GM21447 (cell line): ENCODE results near the gene ACKR2.

ENCODE experiments used
- ATAC-seq: cut with Tn5 transposase; IDR thresholded peaks from one replicate; pipeline ENCODE4 v1.9.1; 2021; ENCODE audit not compliant: unreplicated experiment

Gene ACKR2, protein sequence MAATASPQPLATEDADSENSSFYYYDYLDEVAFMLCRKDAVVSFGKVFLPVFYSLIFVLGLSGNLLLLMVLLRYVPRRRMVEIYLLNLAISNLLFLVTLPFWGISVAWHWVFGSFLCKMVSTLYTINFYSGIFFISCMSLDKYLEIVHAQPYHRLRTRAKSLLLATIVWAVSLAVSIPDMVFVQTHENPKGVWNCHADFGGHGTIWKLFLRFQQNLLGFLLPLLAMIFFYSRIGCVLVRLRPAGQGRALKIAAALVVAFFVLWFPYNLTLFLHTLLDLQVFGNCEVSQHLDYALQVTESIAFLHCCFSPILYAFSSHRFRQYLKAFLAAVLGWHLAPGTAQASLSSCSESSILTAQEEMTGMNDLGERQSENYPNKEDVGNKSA

DNA sequence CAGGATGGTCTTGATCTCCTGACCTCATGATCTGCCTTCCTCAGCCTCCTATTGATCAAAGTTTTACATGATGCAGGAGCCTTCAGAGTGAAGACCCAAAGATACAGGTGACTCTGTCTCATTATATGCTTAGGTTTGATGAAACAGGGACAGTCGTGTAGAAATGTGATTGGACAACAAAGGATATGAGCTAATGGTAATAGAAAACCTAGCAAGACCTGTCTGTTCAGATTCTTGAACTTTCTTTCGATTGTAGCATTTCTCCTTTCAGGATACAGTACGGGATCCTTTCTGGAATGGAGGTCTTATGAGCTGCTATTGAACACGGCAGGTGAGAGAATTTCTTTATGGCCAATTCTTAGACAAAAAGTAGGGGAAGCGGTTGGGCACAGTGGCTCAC is at the start of gene ACKR2:
Gene ACKR2, plus strand, starts transcription at position 244 of the 400 bp plus-strand sequence. CDS start 55,058 bp downstream, outside the sequence.
- no peak for ATAC-seq

DNA sequence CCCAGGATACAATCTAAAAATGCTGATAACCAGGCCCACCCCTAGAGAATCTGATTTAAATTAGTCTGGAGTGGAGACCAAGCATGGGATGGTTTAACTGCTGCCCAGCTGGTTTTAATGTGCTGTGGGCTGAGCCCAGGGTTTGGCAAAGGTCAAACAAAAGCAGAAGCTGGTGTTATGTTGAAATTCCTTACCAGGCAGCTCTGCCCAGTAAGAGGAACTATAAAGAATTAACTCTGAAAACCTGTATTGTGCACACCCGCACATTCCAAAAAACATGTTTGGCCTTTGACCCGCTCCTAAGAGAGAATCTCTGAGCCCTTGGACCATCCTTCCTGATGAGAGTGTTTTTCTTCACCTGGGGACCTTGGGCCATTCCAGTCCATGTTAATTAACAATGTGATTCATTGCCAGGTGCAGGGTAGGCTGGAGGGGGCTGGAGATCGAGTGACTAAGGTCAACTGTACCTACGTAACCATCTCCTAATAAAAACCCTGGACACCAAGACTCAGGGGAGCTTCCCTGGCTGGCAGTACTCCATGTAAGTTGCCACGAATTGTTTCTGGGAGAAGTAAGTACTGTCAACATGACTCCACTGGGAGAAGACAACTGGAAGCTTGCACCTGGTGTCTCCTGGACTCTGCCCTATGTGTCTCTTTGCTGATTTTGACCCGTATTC is 47.1 kb upstream of the ACKR2 start:
- ATAC-seq: no peak

DNA sequence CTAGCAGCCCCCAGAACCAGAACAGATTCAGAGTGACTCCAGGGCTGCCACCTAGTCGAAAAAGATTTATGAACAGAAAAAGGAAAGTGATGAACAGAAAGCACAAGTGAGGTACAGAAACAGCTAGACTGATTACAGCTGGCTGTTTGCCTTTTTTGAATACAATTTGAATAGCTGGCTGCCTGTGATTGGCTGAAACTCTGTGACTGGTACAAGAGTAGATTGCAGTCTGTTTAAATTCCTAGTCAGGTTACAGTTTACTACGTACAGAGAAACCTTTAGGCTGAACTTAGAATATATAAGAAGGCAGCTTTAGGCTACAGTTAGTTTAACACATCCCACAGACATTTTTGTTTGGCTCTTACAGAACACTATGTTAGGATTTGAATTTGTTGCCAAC is 46.2 kb upstream of the ACKR2 start:
- no peak for ATAC-seq

DNA sequence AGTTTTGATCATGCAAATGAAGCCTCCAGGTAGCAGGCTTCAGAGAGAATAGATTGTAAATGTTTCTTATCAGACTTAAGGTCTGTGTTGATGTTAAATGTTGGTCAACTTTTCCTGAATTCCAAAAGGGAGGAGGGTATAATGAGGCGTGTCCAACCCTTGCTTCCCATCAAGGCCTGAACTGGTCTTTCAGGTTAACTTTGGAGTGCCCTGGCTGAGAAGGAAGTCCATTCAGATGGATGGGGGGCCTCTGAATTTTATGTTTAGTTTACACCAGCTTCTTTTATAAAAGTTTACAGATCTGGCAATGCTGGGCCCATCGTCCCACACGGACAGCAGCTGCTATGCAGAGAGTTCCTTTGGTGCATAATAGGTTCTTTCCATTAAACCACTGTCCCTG is 45.1 kb upstream of the ACKR2 start:
- ATAC-seq: no peak

DNA sequence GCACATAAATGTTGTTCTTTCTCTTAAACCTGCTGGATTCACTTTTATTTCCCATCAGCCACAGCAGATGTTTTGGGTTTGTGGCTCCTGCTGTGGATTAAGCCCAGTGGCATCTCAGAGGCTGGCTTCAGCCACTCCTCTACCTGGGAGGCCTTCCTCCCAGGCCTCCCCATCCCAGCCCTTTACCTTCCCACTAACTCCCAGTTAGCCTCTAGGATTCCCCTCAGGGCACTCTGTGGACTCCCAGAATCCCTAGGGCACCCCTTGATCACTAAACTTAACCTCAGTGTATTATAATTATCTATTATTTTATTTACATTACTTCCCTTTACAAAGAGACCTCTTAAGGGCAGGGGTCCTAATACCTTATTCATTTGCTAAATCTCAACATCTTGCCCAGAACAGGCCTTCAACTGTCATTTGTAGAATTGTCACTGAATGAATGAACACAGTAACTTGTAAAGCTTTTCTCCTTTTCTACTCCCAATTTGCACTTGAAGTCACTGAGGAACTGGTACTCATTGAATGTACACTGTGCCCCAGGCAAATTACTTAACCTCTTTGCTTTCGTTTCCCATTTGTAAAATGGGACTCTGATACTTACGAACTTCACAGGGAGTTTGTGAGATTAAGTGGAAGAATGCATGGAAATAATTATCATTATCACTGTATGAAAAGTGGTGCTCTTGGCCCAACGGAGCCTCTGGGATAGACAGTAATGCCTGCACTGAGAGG is 44.5 kb upstream of the ACKR2 start:
- ATAC-seq: no peak

DNA sequence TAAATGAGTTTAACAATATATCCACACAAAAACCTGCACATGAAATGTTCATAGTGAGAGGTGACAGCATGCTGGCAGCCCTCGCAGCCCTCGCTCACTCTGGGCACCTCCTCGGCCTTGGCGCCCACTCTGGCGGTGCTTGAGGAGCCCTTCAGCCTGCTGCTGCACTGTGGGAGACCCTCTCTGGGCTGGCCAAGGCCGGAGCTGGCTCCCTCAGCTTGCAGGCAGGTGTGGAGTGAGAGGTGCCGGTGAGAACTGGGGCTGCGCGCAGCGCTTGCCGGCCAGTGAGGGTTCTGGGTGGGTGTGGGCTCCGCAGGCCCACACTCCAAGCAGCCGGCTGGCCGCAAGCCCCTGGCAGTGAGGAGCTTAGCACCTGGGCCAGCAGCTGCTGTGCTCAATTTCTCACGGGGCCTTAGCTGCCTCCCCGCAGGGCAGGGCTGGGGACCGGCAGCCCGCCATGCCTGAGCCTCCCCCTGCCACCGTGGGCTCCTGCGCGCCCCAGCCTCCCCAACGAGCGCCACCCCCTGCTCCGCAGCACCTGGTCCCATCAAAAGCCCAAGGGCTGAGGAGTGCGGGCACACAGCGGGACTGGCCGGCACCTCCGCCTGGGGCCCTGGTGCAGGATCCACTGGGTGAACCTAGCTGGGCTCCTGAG is 39.6 kb upstream of the ACKR2 start:
- ATAC-seq: no peak

DNA sequence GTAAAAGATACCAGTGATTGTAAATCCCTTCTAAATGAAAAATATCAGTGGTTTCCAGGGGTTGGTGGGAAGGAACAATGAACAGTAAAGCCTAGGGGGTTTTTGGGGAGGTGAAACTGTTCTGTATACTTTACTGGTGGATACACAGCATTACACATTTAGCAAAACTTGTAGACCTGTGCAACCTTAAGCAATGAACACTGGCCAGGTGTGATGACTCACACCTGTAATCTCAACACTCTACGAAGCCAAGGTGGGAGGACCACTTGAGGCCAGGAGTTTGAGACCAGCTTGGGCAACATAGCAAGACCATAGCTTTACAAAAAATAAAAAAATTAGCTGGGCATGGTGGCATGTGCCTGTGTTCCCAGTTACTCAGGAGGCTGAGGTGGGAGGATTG is 38.0 kb upstream of the ACKR2 start:
- no peak for ATAC-seq

DNA sequence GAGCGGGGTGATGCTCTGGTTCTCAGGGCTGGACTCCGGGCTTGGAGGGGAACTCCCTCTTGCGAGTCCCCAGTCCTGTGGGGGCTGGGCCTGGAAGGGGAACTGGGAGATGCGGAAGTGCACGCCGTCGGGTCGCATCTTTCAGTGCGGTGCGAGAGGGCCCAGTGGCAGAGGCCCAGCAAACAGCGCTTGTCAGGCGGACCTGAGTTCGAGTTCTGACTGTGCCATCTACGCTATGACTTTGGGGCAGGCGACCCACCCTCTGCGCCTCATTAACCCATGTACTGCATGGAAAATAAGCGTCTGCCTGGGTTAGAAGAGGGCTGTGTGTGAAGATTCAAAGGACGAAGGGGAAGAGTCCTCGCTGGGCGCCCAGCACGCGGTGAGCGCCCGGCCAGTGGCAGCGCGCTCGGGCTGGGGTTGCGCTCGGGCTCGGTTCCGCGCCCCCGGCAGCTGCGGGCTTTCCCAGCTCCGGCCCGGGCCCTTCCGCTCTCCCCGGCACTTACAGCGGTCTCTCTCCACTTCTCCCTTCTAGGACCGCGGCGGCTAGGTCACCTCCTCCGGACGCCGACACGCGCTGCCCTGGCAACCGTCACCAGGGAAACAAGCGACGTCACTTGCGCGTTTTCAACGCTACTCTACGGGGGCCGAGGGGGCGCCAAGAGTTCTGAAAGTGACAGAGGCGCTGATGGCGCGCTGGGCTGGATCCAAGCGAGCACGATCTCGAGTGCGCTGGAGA is 36.4 kb upstream of the ACKR2 start, which contains the start of gene CCDC13:
Gene CCDC13, minus strand, starts transcription at position 584 of the 739 bp plus-strand sequence. CDS start 14,908 bp downstream, outside the sequence.
- peak; percentile 96 for ATAC-seq

DNA sequence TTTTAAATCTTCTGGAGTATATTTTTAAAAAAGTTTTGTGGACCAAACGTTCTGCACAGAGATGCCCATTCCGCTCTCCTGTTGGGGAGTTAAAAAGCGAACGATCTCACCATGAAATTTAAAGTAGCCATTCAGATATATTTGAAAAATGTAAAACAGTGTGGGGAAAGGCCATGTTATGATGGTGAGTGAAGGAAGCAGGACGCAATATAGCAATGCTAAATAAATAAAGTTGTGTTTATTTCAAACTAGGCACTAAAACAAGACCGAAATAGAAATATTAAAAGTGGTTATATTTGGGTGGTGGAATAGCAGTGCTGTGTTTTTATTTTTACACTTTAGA is 35.9 kb upstream of the ACKR2 start:
- peak; percentile 1 for ATAC-seq

DNA sequence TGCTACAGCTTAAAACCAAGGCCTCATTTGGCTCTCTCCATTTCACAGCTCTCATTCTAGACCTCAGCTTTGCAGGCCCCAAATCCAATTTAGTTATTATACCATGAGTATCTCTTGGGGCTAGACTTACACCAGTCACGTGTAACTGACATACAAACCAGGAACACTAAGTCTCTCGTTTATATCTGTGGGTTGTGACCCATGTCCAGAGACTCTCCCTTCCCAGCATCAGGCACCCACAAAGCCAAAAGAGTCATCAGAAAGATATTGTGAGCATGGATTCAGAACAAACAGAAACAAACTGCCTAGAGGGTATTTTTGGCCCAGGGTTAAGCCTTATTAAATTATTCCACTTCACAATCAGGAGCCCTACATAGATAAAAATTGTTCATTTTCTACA is 30.6 kb upstream of the ACKR2 start:
- ATAC-seq: no peak

DNA sequence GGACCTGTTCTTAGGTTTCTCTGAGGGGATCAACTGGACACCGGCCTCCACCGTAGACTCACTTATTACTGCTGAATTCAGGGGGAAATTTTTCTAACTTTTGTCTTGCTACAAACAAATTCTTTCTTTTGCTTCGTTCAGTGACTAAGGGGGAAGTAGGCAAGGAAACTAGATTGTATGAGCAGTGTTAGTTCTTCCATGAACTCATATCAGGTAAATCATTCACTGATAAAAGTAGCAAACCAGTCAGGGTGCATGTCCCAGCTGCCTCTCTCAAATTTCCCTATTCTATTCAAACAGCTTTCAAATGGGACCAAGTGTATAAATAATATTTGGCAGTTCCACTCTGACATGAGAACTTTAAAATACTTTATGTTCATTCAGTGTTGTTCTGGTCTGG is 28.8 kb upstream of the ACKR2 start:
- ATAC-seq: no peak

DNA sequence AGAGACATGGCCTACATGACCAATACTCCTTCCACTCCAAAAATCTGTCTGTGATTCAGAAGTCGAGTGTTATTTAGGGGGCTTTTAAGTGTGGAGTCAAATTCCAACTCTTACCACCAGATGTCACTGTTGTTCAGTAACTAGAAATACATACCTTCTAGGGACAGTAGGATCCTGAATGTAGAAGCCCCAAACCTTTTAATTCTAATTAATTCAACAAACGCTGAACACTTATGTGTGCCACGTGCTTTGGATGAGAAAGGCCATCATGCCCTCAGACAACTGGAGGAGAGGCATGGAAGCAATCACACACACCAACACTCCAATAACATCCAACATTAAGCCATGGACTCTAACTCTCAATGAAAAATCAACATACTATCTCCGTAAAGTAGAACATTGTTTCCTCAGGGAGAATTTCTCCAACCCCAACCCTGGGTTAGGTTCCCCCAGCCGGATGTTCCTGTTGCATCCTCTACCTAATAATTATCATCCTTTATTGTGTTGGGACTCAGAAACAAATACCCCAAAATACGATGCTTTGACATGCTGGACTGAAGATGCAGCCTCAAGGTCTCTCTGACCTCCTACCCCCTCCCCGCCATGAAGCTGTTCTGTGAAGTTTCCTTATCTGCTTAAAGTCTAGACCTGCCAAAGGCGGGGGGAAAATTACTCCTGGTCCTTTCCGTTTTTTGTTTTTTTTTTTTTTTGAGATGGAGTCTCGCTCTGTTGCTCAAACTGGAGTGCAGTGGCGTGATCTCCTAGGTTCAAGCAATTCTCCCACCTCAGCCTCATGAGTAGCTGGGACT is 28.1 kb upstream of the ACKR2 start:
- peak; percentile 66 for ATAC-seq

DNA sequence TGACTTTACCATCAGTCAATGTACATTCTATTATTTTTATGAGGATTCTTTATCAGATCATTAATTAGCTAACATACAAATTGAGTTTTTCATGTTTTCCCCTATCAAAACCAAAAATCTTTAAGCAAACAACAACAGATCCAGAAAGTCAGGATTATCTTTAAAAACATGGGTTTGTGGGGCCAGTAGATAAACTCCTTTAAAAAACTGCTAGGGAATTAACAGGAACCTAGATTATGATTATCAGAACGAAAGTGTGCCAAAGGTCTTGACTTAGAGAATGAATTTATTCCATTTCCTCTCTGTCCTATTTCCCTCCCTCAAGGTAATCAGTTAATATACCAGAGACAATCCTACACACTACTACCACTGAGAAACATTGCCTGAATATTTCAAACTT is 23.0 kb upstream of the ACKR2 start:
- ATAC-seq: no peak

DNA sequence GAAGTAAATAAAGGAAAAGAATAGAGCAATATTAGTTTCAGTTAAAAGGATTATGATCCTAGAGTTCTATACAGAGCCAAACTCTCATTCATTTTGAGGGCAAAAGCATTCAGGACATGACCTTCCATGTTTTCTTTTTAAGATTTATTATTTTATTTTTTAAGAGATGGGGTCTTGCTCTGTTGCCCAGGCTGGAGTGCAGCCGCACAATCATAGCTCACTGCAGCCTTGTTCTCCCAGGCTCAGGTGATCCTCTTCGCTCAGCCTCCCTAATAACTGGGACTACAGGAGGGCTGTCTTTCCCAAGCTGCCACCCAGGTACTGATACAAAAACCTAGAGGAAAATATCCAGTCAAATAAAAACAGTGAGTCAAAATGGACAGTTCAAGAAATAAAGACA is 22.6 kb upstream of the ACKR2 start:
- no peak for ATAC-seq

DNA sequence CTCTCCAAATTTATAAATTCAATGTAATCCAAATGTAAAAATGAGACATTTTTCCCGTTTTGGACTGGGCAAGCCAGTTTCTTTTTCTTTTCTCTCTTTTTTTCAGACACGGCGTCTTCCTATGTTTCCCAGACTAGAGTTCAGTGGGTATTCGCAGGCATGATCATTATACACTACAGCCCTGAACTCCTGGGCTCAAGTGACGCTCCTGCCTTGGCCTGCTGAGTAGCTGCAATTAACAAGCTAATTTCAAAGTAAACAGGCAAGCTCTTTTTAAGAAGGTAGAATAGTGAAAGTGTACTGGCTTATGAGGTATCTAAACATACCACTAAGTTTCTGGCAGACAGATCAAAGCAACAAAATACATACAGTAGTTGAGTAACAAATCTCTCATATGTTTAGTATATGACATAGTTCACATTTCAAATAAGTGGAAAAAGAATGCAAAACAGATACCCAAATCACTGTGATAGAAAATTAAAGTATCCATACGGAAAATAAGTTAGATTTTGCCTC is 18.5 kb upstream of the ACKR2 start:
- no peak for ATAC-seq

DNA sequence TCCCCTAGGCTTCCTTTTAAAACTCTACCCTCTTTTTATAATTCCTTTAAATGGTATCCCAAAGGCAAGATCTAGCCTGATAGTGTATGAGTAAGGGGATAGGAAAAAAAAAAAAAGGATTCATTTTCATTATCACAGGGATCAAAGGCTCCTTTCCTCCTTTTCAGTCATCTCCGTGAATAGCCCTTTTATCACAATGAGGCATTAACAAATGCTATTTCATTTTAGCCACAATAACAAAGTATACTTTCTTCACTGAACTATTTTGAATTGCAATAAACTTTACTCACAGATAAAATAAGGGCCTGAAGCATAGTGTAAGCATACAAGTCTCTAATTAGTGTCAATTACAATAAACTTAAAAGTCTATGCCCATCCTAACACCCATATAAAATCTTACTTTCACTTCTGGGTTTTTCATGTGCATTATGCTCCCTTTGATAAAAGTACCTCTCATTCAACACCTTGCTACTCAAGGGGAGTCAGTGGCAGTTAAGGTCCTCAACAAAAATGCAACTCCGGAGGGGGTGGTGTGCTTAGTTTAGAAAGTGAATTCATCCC is 13.5 kb upstream of the ACKR2 start:
- ATAC-seq: no peak

DNA sequence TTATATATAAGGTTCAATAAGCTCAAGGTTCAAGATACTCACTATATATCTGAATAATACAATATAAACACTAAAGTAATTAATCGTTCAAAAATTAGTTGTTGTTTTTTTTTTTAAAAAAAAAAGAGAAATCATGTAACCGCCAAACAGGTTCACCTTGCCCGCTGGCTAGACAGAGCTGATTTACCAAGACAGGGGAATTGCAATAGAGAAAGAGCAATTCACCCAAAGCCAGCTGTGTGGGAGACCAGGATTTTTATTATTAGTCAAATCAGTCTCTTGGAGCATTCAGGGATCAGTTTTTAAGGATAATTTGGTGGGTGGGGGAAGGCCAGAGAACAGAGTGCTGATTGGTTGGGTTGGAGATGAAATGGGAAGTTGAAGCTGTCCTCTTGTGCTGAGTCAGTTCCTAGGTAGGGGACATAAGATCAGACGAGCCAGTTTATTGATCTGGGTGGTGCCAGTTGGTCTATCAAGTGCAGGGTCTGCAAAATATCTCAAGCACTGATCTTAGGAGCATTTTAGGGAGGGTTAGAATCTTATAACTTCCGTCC is 12.8 kb upstream of the ACKR2 start:
- ATAC-seq: no peak

DNA sequence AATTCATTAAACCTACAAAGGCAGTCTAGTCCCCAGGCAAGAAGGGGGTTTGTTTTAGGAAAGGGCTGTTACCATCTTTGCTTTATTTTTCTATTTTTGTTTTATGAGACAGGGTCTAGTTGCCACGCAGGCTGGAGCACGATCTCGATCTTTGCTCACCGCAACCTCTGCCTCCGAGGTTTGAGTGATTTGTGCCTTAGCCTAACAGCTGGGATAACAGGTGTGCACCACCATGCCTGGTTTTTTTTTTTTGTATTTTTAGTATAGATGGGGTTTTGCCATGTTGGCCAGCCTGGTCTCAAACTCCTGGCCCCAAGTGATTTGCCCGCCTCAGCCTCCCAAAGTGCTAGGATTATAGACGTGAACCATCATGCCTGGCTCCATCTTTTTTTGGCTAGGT is 9.9 kb upstream of the ACKR2 start:
- ATAC-seq: no peak

DNA sequence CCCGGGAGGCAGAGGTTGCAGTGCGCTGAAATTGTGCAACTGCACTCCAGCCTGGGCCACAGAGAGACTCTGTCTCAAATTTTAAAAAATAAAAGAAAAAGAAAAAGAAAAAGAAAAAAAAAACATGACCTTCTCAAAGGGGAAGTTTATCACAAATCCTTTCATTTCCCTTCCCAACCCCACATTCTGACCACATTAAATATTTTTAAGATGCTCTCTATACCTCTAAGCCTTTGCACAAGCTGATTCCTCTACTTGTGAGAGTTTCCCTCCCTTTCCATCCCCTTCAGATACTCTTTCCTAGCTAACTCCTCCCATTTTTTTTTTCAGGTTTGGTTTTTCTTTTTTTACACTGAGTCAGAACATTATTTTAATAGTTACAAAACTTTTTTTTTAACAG is 9.0 kb upstream of the ACKR2 start:
- no peak for ATAC-seq
